Retinal pigment epithelial cell (primary cell): ENCODE results near the gene TNFSF9.
"Not testable (repeated sequence)": the region's sequence is repeated elsewhere in the genome, so short reads cannot be mapped to it uniquely, and the experiment has no call there.

Experiments used
- DNase-seq: peaks from one replicate; pipeline ENCODE4 v3.0.0-alpha.2; 2010; ENCODE audit warnings: low read depth
- H3K4me3 ChIP-seq: 2 replicates; pipeline ENCODE4 v1.5.1; 2011; ENCODE audit warnings: mild to moderate bottlenecking, low read length, control low read depth, moderate library complexity
- TF ChIP-seq, protein P1 (sequence below): conservative IDR thresholded peaks from 2 replicates; pipeline ENCODE4 v1.5.1; 2011; ENCODE audit warnings: low read depth, low read length, control low read depth, inconsistent platforms

TNFSF9 gene

DNA sequence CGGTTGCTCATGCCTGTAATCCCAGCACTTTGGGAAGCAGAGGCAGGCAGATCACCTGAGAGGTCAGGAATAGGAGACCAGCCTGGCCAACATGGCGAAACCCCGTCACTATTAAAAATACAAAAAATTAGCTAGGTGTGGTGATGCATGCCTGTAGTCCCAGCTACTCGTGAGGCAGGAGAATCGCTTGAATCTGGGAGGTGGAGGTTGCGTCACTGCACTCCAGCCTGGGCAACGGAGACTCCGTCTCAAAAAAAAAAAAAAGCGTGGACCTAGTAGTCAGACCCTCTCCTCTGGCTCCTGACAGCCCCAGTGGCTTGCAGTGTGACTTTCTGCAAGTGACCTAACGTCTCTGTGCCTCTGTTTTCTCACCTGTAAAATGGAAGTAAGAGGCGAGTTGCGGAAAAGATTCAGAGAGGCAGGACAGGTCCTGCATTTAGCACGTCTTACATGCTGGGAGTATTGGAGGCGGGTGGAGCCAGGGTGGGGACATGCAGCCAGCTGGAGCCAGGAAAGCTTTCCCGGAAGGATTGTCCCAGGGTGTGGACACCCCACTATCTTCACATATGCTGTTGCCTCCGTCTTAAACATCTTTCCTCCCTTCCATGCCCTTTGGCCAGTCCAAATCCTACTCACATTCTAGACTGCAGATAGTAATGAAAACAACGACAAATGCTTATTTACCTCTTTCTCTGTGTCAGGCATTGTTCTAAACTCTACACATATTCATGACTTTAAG lies 31.6 kb upstream of the TNFSF9 start:
- no peak for DNase-seq
- TF ChIP-seq, protein P1, sequence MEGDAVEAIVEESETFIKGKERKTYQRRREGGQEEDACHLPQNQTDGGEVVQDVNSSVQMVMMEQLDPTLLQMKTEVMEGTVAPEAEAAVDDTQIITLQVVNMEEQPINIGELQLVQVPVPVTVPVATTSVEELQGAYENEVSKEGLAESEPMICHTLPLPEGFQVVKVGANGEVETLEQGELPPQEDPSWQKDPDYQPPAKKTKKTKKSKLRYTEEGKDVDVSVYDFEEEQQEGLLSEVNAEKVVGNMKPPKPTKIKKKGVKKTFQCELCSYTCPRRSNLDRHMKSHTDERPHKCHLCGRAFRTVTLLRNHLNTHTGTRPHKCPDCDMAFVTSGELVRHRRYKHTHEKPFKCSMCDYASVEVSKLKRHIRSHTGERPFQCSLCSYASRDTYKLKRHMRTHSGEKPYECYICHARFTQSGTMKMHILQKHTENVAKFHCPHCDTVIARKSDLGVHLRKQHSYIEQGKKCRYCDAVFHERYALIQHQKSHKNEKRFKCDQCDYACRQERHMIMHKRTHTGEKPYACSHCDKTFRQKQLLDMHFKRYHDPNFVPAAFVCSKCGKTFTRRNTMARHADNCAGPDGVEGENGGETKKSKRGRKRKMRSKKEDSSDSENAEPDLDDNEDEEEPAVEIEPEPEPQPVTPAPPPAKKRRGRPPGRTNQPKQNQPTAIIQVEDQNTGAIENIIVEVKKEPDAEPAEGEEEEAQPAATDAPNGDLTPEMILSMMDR, result no peak
- no peak overlapping the region for H3K4me3 ChIP-seq

DNA sequence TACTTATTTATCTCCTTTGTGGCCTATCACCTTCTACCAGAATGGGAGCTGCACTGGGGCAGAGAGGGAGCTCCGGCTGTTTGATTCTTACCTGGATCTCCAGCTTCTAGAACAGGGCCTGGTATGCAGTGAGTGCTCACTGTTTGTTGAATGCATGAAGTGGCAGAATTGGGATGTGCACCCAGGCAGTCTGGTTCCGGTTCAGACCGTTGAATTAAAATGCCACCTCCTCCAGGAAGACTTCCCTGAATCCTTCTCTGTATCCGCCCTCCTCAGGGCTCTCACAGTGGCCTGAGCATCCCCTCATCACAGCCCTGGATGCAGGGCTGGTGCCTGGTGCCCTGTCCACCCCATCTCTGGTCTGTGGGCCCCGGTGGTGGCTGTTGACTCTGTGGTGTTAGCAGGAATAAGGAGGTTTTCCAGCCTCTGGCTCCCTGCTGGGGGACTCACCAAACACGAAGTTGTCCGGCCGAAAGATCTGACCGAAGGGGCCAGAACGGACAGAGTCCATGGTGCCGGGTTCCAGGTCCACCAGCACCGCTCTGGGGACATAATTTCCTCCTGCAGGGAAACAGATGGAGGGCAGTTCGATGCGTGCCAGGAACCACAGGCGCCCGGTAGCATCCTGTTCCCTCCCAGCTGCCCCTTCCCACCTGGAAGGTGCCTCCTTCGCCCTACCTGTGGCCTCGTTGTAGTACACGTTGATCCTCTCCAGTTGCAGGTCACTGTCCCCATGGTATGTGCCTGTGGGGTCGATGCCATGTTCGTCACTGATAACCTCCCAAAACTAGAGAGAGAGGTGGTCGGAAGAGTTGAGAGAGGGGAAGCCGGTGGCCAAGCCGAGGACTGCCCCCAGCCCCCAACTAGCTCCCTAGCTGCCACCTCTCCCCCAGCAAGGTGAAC lies 29.7 kb upstream of the TNFSF9 start:
- peak overlapping the region; percentile 69 for H3K4me3 ChIP-seq
- no peak for DNase-seq
- TF ChIP-seq, protein P1, result no peak

DNA sequence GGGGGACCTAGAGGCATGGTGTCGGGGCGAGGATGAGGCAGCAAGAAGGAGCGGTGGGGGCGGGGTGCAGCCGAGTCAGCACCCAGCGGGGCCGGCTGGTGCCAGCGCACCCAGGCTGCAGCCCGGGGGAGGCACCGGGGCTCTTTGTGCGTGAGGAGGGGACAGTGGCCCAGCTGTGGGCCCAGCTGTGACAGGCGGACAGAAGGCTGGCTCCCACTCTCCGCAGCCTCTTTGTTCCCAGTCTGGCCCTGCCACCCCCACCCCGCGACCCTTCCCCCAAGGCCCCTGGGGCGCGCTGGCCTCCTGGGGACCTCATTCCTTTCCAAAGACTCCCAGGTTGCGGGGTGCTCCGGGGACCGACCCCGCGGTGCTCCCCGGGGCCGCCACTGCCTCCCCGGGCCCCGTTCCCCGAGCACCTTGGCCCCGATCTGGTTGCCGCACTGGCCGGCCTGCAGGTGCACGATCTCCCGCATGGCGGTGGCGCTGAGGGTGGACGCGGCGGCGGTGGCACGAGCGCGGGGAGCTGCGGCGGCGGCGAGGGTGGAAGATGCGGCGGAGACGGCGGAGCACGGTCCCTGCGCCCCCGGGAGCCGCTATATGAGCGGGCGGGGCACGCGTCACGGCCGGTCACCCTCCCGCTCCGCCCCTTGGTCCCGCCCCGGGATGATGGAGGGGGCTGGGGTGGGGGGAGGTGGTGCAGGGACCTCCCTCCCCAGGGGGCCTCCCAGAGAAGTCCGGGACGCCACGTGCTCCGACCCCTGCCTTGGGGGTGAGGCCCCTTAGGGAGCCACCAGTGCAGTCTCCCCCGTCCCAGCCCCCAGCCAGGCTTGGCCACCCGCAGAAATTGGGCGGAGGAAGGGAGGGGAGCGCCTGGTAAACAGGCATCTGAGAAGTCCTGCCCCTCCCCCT lies 28.8 kb upstream of the TNFSF9 start, which contains the start of gene TUBB4A:
Gene TUBB4A (minus strand): TSS at position 570 of the 909 bp plus-strand sequence. CDS start 97 bp downstream, at position 473.
- peak within 1 kb of the TSS; percentile 69 for H3K4me3 ChIP-seq
- DNase-seq, result no peak
- TF ChIP-seq, protein P1, result no peak

DNA sequence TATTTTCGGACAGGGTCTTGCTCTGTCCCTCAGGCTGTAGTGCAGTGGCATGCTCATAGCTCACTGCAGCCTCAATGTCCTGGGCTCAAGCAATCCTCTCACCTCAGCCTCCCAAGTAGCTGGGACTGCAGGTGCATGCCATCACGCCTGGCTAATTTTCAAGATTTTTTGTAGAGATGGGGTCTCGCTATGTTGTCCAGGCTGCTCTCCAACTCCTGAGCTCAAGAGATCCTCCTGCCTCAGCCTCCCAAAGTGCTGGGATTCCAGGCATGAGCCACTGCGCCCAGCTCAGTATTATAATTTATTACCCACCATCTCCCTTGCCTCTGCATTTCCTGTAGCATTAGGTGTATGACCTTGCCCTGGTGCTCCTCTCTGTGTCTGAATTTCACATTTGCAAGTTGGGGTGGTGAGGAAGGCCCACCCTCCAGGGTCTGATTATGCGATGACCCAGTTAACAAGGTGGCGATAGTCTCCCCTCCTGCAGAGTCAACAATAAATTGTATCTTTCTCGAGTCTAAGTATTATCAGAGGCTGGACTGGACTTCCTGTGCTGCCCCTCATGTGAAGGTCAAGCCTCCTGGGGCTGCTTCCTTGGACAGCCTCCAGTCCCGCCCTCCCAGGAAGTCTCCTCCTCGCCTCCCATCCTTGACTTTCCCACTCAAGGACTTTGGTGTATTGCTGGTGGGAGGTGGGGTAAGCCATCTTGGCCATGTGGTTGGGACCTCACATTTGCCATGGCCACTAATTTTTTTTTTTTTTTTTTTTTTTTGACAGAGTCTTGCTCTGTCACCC lies 27.2 kb upstream of the TNFSF9 start:
- TF ChIP-seq, protein P1, result no peak
- no peak for DNase-seq
- H3K4me3 ChIP-seq, result no peak overlapping the region

DNA sequence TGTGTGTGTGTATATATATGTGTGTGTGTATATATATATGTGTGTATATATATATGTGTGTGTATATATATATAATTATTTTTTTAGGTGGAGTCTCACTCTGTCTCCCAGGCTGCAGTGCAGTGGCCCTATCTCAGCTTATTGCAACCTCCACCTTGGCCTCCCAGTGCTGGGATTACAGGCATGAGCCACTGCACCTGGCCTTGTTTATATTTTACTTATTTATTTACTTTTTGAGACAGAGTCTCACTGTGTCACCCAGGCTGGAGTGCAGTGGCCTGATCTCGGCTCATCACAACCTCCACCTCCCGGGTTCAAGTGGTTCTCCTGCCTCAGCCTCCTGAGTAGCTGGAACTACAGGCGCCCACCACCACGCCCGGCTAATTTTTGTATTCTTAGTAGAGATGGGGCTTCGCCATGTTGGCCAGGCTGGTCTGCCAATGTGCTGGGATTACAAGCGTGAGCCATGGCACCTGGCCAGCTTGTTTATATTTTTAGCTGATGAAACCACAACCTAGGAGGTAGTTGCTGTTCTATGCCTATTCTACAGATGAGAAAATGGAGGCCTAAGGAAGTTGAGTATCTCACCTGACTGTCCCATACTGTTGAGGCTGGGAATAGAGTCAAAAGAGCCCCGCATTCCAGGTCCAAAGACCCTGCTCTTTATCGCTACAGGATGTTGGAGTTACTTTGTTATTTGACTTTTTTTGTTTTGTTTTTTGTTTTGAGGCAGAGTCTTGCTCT lies 22.6 kb upstream of the TNFSF9 start:
- H3K4me3 ChIP-seq, DNase-seq: not testable (repeated sequence)

DNA sequence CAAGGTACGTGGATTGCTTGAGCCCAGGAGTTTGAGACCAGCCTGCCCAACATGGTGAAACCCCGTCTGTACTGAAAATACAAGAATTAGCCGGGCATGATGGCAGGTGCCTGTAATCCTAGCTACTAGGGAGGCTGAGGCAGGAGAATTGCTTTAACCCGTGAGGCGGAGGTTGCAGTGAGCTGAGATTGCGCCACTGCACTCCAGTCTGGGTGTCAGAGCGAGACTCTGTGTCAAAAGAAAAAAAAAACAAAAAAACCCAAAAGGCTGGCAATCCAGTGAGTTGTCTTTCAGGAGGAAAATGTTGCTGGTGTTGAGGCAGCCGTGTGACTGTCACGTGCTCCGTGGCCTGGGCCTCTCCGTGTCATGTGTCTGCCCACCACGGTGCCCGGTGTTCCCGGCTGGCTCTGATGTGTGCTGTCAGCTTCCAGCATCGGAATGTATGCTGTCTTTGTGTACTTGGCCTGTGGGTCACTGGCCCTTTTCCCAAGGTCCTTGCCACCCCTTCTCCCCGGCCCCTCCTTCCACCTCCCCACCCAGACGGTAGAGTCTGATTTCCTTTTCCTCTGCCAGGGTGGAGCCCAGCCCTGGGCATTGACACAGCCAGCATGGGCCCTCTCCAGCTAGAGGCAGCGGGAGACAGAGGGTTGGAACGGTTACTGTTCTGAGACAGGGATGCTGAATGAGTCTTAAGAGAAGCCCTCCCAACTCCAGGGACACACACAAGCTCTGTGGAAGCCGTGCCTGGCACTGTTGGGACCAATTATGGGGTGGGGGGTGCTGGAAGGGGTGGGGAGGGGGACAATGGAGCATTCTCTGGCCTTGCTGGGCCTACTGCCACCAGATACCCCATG lies 21.5 kb upstream of the TNFSF9 start:
- H3K4me3 ChIP-seq, result no peak overlapping the region
- TF ChIP-seq, protein P1, result no peak

More for the DNA sequence above, 21.5 kb upstream of the TNFSF9 start:
- DNase-seq, result peak; percentile 83
